Retinal pigment epithelial cell (primary cell): Measurements from ENCODE around the gene MIR17HG.

Source experiments
- DNase-seq: peaks from one replicate; pipeline ENCODE4 v3.0.0-alpha.2; 2010; ENCODE audit warnings: low read depth
- H3K4me3 ChIP-seq: 2 replicates; pipeline ENCODE4 v1.5.1; 2011; ENCODE audit warnings: mild to moderate bottlenecking, low read length, control low read depth, moderate library complexity
- CTCF ChIP-seq: conservative IDR thresholded peaks from 2 replicates; pipeline ENCODE4 v1.5.1; 2011; ENCODE audit warnings: low read depth, low read length, control low read depth, inconsistent platforms

MIR17HG gene

DNA sequence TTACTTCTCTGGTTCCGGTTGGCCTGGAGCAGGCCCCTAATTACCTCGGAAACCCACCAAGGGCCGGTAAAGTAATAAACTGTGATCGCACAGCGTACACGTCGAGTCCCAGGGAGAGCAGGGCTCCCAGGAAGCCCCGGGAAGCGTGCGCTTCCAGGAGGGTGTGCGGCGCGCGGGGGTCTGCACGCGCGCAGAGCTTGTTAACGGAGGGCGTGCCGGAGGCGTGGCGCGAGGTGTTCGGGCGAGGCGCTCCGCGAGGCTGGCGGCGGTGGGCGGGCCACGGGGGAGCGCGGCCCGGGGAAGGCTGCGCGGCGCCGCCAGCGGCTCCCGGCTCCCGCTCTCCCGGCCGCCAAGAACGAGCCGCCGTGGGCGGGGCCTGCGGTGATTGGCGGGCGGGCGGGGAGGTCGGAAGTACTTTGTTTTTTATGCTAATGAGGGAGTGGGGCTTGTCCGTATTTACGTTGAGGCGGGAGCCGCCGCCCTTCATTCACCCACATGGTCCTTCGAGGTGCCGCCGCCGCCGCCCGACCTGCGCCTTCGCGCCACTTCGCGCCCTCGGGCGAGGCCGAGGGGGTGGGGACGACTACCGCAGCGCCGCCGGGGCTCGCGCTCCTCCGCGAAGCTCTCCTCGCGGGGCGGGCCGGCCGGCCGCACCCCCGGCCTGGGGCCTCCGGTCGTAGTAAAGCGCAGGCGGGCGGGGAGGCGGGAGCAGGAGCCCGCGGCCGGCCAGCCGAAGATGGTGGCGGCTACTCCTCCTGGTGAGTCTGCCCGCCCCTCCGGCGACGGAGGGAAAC is at the start of gene MIR17HG:
MIR17HG (plus strand) TSS at position 486 of the 794 bp plus-strand sequence.
- TF ChIP-seq CTCF, result no peak
- DNase-seq, result peak; percentile 55

DNA sequence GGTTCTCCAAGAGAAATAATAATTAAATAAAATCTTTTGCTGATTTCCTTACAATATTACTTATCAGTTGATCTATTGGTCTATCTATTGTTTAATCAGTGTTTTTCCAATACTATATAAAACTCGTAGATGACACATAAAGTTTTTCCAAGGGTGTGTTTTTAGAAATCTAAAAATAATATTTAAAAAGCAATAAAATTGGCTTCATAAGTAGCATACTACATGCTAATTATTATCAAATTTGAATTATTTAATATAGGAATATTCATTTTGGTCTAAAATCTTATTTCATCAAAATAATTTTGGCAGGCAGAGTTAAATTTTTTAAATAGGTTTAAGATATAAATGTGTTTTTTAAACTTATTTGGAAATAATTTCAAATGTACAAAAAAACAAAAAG is 49.4 kb upstream of the MIR17HG start:
- no peak for DNase-seq
- no peak overlapping the region for H3K4me3 ChIP-seq
- TF ChIP-seq CTCF, result no peak

More for the DNA sequence above, at the start of gene MIR17HG:
- peak within 1 kb of the TSS; percentile 51 for H3K4me3 ChIP-seq

- no peak overlapping the region for H3K4me3 ChIP-seq
- no peak for DNase-seq
- no peak for TF ChIP-seq CTCF
These were observed 45.4 kb upstream of the MIR17HG start for GRCh38 chr13:91302111-91302510.

DNA sequence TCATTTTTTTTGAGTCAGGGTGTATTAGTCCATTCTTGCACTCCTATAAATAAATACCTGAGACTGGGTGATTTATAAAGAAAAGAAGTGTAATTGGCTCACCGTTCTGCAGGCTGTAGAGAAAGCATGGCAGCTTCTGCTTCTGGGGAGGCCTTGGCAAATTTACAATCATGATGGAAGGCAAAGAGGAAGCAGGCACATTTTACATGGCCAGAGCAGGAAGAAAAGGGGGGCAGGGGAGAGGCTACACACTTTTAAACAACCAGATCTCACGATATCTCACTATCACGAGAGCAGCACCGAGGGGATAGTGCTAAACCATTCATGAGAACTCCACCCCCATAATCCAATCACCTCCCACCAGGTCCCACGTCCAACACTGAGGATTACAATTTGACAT is 44.5 kb upstream of the MIR17HG start:
- no peak for DNase-seq
- no peak overlapping the region for H3K4me3 ChIP-seq
- TF ChIP-seq CTCF, result no peak

GRCh38 chr13:91304741-91305140 is 42.7 kb upstream of the MIR17HG start:
- DNase-seq, result peak; percentile 92
- TF ChIP-seq CTCF, result no peak
- H3K4me3 ChIP-seq, result no peak overlapping the region

GRCh38 chr13:91305652-91306051 is 41.8 kb upstream of the MIR17HG start:
- no peak for TF ChIP-seq CTCF
- no peak overlapping the region for H3K4me3 ChIP-seq
- no peak for DNase-seq

DNA sequence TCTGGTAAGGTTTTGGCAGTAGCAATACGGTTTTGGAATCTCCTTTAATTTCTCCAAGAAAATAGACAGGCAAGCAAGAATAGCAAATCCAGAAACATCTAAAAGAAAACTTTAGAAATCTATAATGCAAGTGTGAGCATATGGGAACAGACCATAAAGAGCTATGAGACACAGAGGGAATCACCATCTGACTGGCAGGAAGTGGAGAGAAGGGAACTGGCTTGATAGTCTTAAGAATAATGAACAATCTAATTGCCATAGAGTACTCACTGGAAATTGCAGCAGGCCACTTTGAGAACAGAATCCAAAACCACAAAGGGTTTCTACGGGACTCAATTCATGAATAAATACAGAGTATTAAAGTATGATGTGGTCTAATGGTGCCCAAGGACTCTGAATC is 39.6 kb upstream of the MIR17HG start:
- no peak overlapping the region for H3K4me3 ChIP-seq
- no peak for TF ChIP-seq CTCF
- no peak for DNase-seq
